HG03280 (cell line): ENCODE measurements around the gene RABL6.
"Not testable (repeated sequence)": the region's sequence is repeated elsewhere in the genome, so short reads cannot be mapped to it uniquely, and the experiment has no call there.

Source experiments
- ATAC-seq: cut with Tn5 transposase; IDR thresholded peaks from one replicate; pipeline ENCODE4 v1.9.1; 2021; ENCODE audit warnings: mild to moderate bottlenecking, moderate library complexity; ENCODE audit not compliant: unreplicated experiment

RABL6 gene

DNA sequence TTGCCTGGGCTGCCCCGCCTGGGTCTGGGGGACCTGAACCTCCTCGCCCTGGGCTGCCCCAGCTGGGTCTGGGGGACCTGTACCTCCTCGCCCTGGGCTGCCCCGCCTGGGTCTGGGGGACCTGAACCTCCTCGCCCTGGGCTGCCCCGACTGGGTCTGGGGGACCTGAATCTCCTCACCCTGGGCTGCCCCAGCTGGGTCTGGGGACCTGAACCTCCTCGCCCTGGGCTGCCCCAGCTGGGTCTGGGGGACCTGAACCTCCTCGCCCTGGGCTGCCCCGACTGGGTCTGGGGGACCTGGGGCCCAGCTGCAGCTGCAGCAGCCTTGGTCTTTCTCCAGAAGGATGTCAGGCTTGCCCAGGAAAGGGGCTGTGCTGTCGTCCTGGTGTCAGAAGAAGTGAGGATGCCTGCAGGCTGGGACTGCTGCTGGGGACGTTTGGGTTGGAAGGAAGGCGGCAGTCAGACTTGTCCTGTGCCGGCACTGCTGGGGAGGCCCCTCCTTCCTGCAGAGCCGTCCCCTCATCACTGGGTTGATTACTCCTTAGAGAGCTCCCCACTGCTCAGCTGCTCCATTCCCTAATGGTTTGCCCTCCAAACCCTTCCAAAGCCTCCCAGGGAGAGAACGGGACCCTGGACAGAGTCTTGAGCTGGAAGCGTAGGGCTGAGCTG is 25.8 kb downstream of the RABL6 start:
- ATAC-seq: not testable (repeated sequence)

GRCh38 chr9:136835162-136835931 is 27.6 kb downstream of the RABL6 start:
- ATAC-seq: no peak

DNA sequence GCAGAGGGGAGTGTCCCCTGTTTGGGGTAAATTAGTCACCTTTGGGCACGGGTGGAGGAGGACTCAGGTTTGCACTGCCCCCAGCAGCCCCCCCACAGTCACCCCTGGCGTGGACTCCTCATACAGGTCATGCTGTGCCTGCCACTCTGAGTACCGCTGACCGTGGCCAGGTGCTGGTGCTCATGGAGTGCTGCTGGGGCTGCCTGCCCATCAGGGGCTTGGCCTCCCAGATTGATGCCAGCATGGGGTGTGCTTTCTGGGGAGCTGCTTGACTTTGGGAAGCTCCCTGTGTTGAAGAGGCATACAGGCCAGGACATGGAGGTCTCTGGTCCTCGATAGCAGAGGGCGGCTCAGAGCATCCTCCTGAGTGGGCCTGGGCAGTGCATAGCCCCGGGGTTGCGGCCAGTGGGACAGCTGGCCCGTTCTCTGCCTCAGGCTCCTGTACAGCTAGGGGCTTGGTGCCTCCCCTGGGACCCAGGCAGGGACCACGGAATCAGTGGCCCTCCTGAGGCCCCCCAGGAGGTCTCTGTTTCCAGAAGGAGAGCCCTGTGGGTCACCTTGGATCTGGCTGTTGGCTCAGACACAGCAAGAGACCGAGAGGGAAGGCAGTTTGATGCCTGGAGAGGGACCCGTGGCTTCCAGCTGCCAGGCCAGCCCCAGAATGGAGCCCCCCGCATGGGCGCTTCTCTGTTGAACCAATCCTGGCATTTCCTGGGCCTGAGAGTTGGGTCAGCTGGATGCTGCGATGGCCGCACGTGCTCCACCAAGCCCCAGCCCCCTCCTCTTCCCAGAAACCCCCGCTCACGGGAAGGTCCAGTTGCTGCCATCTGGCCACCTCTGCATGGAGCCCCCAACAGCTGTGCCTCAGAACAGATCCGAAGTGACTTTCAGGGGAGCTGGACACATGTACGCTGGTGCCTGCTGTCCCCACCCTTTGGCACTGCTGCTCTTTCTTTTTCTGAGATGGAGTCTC is 28.5 kb downstream of the RABL6 start:
- no peak for ATAC-seq

GRCh38 chr9:136837146-136837855 is 29.6 kb downstream of the RABL6 start:
- ATAC-seq: no peak

DNA sequence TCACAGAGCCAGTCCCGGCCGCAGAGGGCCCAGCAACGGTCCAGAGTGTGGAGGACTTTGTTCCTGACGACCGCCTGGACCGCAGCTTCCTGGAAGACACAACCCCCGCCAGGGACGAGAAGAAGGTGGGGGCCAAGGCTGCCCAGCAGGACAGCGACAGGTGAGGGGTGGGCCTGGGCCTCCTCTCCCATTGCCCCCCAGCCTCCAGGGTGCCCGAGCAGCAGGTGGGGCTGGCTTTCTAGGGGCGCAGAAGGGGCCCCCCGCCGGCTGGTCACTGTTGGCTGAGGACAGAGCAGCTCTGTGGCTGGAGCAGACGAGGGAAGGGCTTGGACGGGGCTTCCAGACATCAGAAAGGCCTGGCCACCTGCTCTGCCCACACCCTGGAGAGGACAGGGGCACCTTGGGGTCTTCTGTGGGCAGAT is 30.1 kb downstream of the RABL6 start:
- not testable (repeated sequence) for ATAC-seq

DNA sequence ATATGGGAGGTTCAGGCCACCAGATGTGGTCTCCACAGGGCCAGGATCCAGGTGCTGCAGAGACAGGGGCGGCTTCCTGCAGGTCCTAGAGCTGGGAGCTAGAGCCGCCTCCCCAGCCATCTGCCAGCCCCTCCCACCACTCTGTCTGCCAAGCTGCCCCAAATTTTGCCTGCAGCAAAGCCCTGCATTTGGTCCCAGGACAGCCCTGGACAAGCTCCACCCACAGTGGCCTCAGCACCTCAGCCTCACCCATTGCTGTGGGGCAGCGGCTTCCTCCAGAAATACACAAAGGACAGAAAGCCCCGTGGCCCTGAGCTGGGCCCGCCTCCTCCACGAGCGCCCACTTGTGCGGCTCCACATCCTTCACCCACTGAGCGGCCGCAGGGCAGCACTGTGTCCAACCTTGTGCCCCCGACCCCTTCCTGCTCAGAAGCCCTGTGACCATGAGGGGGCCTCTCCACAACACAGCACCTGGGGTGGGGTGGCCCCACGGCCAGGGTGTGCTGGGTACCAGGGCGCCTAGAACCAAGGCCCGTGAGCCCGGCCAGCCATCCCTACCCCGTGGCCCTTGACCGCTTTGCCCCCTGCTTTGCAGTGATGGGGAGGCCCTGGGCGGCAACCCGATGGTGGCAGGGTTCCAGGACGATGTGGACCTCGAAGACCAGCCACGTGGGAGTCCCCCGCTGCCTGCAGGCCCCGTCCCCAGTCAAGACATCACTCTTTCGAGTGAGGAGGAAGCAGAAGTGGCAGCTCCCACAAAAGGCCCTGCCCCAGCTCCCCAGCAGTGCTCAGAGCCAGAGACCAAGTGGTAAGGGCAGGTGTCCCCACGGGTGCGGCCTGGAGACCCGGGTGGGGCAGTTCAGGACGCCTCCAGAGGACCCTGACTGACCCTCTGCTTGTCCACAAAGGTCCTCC is 30.8 kb downstream of the RABL6 start:
- ATAC-seq: no peak

GRCh38 chr9:136839229-136840139 is 31.7 kb downstream of the RABL6 start:
- no peak for ATAC-seq

- no peak for ATAC-seq
These were observed 32.6 kb downstream of the RABL6 start for GRCh38 chr9:136840140-136840876.

GRCh38 chr9:136840877-136841645 is 33.3 kb downstream of the RABL6 start:
- ATAC-seq: no peak

DNA sequence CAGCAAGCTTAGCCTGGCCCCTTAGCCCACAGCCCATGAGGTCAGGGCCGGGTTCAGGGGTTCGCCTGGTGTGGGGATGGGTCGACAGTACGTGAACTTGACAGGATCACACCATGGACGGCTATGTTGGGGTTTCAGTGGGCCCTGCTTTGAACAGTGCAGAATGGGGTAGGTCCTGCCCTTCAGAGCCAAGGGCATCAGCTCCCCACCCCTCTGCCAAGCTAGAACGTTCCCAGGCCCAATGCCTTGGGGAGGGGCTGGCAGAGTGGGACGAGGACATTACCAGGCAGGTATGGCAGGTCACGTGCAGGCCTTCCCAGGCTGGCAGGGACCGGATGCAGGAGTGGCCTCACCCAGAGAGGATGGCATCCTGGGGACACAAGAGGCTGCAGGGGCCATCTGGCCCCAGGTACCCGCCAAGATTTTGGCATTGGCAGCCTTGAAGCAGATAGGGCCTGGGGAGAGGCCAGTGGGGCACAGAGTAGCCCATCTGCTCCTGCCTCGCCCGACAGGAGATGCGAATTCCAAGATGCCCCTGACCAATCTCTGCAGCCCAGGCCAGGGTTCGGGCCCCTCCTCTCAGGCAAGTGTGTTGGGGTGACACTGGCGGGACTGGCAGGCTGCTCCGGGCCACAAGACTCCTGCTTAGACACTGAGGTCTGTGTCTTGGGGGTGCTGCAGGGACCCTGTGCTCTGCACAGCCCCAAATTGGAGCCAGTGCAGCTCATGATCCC is 34.1 kb downstream of the RABL6 start:
- ATAC-seq: not testable (repeated sequence)

- ATAC-seq: peak; percentile 70
These were observed 34.7 kb downstream of the RABL6 start, which contains the start of gene AJM1 for GRCh38 chr9:136842380-136842948. AJM1 (plus strand) TSS chr9:136842478; CDS start chr9:136844415, 1,937 bp downstream.

GRCh38 chr9:136843159-136843800 is 35.5 kb downstream of the RABL6 start:
- ATAC-seq: not testable (repeated sequence)

DNA sequence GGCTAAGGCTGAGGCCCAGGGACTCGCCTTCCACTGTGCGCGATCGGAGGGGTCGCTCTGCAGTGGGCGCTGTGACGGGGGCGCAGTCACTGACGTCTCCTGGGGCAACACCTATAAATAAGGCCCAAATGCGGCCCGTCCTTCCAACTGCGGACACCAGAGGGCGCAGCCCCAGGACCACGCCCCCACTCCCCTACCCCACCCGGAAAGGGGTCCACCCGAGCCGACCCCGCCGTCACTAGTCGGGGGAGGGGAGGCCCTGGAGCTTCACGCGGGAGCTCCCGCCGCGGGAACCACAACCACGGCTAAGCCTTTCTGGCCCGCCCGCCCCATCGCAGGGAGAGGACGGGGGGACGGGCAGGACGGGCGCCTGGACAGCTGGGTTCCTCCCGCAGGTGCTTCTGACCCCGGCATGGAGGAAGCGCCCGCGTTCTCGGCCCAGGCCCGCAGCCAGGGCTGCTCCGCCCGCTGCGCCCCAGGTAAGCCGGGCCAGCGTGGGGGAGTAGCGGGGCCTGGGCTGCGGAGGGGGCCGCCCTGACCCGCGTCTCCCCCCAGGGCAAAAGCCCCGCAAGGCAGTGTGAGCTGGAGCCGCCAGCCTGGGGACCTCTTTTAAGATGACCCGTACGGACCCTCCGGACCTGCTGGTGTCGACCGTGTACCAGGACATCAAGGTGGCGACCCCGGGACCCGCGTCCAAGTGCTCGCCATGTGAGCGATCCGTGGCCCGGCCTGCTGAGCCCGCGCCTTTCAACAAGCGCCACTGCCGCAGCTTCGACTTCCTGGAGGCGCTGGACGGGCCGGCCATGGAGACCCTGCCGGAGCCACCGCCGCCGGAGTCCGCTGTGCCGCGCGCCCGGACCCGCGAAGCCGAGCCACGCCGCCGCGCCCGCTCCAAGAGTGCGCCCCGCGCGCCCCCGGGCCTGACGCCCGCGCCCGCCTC is 36.3 kb downstream of the RABL6 start:
- not testable (repeated sequence) for ATAC-seq

DNA sequence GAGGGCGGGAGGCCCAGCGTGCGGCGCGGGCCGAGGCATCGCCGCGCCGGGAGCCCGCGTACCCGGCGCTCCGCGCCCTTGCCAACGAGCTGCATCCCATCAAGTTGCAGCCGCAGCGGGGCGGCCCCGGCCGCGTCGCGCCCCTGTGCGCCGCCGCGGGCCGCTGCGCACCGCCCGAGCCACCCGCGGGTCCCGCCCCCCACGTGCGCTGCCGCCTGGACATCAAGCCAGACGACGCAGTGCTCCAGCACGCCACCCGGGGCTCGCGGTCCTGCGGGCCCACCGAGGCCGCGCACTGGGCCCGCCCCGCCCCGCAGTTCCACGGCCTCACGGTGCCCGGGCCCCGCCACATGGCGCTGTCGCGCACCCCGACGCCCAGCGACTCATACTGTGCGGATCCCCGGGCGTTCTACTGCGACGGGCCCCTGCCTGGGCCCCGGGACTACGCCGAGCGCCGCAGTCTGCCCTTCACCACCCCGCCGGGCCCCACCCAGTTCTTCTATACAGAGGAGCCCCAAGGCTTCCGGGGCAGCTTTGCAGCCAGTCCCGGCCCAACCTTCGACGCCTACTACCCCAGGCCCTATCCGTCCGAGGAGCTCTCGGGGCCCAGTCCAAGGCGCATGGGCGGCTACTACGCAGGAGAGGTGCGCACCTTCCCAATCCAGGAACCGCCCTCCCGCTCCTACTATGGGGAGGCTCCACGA is 37.2 kb downstream of the RABL6 start:
- no peak for ATAC-seq
